HK-2 (cell line): ENCODE results near the gene MRPL28.
"Not testable (repeated sequence)": the region's sequence is repeated elsewhere in the genome, so short reads cannot be mapped to it uniquely, and the experiment has no call there.

Experiments
- DNase-seq: peaks from one replicate; pipeline ENCODE4 v3.0.0-alpha.2; 2018; ENCODE audit not compliant: unreplicated experiment

The MRPL28 gene

DNA sequence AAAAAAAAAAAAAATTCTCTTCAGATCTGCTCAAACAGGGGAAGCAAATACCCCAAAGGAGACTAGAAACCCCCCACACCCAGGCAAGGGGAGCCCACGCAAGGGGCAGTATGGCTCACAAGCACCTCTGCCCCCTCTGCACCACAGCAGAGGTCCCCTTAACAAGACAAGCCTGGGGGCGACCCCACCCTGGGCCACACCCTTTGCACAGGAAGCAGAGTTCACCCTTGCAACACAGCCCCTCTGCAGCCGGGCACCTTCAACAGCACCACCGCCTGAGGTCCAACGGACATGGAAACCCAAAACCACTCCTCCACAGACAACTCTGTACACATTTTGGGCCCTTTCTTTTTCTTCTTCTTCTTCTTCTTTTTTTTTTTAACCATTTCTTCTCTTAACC, 30.7 kb downstream of the MRPL28 start:
- DNase-seq: no peak

DNA sequence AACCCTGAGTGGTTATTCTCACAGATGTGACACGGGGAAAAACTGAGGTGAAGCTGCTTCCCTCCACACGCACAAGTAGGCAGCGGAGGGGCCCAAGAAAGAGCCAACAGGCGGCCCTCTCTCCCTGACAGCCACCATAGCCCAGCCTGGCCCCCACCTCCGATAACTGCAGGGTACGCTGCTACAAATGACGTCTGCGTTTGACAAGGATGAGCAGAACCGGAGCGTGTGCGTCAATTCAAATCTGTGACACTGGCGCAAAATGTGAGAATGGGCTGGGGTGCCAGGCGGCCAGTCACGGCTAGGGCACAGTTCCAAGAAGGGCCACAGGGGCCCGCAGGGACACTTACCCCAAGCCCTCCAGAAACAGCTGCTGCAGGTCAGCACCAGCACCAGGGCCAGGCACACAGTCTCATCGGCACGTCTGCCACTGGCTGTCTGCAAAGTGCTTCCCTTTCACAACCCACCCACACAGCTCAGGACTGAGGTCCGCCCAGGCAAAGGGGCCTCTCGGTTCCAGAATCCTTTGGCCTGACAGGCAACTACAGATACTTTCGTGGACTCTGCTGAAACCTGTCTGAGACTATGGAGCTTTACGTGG, 32.3 kb downstream of the MRPL28 start:
- no peak for DNase-seq

DNA sequence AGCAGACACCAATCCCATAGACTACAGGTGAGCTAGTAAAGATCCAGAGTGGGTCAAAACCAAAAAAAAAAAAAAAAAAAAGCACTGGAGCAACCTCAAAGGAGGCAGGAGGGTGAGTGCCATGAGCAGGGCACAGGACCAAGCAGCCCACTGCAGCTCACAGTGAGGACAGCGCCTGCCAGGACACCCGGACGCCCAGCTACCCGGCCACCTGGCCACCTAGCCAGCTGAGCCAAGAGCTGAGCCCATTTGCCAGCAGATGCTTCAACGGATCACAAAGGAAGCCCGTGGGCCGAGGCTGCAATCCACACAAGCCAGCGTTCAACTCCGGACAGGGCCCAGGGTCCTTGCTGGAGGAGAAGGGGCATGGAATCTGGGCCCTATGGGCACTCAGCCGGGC, 32.9 kb downstream of the MRPL28 start:
- DNase-seq: no peak

DNA sequence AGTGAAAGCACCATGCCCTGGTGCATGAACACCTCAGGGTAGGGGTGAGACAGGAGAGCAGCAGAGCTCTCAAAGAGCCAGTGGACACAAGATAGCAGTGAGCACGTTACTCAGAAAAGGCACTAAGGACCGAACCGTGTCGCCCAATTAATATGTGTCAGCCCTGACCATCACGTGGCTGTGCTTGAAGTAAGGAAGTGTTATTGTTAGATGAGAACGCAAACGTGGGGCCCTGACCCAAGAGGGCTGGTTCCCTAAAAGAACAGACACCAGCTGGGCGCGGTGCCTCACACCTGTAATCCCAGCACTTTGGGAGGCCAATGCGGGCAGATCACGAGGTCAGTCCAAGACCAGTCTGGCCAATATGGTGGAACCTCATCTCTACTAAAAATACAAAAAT, 34.1 kb downstream of the MRPL28 start:
- DNase-seq: no peak

DNA sequence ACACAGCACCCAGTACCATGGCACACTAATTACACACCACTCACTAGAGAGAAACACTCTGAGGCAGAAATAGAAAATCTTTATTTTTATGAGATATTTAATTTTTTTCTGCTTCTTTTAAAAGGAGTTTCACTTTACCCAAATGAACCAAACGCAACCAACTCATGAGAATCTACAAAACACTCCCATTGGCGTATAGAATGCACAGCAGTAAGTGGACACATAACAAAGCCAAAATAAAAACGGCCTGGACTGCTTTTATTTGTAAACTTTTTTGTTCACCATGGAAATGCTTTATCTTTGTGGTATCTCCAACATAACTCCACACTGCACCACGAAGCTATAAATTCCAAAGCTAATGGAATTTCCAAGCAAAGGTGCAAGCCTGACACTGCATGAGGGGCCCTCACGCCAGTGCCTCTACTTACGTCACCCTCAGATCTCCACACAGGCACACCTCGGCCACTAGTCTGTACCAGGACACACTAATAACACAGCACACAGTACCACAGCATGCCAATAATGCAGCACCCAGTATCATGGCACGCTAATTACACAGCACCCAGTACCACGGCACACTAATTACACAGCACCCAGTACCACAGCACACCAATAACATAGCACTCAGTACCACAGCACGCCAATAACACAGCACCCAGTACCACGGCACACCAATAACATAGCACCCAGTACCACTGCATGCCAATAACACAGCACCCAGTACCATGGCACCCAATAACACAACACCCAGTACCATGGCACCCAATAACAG, 35.3 kb downstream of the MRPL28 start:
- not testable (repeated sequence) for DNase-seq

DNA sequence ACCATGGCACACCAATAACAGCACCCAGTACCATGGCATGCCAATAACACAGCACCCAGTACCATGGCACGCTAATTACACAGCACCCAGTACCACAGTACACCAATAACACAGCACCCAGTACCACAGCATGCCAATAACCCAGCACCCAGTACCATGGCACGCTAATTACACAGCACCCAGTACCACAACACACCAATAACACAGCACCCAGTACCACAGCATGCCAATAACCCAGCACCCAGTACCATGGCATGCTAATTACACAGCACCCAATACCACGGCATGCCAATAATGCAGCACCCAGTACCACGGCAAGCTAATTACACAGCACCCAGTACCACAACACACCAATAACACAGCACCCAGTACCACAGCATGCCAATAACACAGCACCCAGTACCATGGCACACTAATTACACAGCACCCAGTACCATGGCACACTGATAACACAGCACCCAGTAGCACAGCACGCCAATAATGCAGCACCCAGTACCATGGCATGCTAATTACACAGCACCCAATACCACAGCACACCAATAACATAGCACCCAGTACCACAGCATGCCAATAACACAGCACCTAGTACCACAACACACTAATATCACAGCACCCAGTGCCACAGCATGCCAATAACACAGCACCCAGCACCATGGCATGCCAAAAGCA, 36.0 kb downstream of the MRPL28 start:
- not testable (repeated sequence) for DNase-seq

DNA sequence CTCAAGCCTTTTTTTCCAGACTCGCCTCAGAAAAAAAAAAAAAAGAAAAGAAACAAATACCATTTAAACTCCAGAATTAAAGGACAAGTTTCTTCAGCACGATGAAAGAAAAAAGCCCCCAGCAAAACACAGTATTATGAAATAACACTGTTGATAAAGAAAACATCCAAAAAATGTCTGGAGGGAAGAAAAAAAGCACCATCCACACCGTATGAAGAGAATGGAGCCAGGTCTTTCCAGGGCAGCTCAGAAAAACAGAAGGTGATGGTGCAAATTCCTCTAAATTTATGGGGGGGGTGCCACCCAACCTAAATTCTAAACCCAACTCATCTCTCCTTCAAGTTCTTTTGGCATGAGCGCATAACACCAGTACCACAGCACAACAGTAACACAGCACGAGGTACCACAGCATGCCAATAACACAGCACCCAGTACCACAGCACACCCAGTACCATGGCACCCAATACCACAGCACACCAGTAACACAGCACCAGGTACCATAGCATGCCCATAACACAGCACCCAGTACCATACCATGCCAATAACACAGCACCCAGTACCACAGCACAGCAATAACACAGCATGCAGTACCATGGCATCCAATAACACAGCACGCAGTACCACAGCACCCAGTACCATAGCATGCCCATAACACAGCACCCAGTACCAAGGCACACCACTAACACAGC, 36.8 kb downstream of the MRPL28 start:
- no peak for DNase-seq

DNA sequence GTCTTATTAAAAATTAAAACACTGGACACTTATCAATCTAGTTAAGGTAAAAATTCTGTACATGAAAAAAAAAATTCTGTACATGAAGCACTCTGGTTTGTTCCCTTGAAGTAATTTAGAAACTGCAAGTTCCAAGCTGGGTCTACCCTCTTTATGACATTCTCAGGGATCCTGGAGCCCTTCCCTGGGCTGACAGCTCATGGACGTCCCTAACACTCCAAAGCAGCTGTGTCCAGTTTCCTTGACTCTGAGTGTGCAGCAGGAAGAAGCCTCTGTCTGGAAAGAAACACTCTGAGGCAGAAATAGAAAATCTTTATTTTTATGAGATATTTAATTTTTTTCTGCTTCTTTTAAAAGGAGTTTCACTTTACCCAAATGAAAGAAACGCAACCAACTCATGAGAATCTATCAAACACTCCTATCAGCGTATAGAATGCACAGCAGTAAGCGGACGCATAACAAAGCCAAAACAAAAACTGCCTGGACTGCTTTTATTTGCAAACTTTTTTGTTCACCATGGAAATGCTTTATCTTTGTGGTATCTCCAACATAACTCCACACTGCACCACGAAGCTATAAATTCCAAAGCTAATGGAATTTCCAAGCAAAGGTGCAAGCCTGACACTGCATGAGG, 39.0 kb downstream of the MRPL28 start:
- DNase-seq: not testable (repeated sequence)

DNA sequence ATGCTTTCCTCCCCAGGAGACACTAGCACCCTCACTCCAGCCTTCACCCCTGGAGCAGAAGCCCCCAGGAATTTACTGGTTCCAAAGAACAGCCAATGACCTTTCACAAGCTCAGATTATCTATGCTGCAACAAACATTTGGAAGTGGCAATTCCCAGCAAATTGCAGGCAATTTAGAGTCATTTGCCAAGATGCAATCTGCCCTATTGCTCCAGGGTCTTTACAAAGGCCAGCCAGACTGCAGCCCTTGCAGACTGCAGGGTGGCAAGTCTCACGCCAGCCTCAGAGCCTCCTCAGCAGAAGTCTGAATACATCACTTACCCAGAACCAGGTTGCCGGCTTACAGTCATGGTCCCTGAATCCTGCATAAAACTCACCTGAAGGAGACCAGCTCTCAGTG, 39.6 kb downstream of the MRPL28 start:
- no peak for DNase-seq

DNA sequence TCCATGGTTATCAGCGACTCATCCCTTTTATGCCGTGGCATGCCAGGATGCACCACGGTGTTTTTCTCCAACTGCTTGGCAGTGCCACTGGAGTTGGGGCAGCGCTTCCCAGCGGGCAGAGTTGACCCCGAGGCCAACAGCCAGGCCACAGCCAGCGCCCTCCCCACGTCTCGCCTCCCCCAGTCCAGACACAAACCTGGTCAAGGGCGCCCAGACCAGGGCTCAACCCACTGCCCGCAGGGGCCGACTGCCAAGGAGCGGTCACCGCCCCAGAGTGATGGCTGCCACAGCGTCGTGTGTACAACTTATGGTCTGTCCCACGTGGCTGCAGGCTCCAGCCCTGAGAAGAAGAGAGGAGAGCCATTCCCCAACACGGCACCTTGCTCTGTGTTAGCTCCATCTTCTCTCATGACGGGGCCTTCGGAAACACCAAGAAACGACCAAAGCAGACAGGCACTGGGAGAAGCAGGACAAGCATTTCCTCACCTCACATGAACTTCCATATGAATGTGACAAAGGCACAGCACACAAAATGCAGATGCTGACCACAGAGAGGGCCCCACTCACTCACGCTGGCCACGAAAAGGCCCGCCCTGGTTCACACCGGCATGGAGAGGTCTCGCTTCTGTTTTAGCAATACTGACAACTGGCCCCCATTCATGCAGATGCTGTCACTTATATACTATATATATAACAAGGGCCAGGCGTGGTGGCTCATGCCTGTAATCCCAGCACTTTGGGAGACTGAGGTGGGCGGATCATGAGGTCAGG, 44.8 kb downstream of the MRPL28 start:
- no peak for DNase-seq

DNA sequence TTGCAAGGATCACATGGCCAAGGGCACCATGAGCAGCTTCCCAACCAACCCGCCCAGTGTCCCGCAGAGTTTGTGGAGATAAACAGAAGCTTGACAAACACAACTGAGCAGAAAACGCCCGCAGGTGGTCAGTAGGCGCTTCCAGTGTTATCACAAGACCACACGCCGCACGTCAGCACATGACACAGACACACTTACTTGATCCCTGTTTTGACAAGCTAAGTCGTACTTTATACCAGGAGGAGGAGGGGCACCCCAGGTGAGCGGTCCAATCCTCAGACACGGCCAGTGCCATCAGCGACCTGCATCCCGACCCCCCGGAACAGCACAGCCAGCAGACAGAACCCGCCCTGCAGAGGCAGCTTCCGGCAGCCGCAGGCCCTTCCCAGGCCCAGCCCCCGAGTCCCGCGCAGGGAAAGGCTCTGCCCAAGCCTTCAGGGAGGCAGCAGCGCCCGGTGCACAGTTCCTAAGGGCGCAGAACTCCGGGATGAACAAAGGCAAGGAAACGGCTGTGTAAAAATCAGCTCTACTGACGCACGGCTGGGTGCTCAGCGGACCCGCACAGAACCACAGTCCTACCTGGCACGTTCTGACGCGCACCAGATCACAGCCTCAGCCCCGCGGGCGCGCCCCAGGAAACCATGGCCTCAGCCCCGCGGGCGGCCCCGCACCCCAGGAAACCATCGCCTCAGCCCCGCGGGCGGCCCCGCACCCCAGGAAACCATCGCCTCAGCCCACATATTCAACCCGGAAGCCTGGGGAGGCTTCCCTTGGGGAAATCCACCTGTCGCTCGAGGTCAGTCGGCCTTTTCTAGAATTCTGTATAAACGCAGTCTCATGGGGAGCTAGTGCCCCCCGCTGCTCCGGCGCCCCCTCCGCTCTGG, 45.6 kb downstream of the MRPL28 start:
- DNase-seq: no peak

DNA sequence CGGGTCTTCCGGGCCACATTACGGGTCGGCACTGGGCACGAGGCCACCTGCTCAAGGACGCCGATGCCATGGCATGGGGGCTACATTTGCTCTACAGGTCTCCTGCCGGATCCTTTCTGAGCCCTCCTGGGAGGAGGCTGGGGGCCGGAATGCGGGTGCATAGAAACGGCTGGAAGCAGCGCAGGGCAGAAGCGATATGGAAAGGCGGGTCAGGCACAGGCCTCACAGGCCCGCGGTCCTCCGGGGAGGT, 46.2 kb downstream of the MRPL28 start:
- DNase-seq: no peak

DNA sequence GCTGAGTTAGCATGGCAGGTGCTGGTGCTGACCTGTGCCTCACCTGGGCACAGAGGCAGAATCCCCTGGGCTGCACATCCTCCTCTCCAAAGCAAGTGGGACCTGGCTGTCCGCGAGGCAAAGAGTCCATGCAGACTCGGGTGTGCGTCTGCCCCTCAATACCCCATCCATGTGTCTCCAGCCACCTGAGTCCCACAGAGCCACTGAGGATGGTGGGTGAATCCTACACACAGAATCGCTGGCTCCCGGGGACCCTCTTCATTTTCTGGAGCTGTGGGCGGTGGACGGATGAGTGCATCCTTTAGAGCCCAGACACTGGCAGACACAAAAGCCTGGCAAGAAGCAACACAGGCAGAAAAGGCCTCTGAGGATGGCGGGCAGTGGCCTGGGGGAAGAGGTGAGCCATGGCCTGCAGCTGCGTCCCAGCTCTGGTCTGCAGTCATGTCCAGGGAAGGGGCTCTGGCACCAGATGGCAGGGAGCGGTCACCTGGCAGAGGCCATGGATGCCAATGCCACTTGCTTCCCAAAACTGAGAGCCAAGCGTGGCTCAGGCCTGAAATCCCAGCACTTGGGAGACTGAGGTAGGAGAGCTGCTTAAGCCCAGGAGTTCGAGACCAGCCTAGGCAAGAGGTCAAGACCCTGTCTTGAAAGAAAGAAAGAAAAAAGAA, 47.7 kb downstream of the MRPL28 start:
- DNase-seq: no peak

DNA sequence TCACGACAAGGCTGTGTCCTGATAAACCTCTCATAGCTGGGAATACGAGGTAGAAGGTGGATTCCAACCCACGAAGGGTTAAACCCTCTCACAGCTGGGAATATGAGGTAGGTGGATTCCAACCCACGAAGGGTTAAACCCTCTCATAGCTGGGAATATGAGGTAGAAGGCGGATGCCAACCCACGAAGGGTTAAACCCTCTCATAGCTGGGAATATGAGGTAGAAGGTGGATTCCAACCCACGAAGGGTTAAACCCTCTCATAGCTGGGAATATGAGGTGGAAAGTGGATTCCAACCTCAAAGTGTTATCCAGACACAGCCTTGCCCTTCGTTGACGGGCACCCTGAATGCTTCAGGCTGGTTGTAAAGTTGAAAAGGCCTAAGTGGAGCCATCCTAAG, 48.8 kb downstream of the MRPL28 start:
- no peak for DNase-seq

DNA sequence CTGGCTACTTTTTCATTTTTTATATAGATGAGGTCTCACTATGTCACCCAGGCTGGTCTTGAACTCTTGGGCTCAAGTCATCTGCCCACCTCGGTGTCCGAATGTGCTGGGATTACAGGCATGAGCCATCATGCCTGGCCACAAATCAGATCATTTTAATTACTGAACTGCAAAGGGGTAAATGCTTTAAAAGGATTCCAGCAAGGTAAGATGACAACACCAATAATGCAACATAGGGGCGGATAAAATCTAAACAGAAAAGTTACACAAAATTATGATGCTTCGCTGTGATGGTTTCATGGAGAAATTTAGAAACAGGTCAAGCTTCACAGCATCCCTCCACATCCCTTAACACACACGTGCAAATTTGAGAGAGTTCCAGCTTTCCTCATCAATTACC, 50.1 kb downstream of the MRPL28 start:
- DNase-seq: no peak

DNA sequence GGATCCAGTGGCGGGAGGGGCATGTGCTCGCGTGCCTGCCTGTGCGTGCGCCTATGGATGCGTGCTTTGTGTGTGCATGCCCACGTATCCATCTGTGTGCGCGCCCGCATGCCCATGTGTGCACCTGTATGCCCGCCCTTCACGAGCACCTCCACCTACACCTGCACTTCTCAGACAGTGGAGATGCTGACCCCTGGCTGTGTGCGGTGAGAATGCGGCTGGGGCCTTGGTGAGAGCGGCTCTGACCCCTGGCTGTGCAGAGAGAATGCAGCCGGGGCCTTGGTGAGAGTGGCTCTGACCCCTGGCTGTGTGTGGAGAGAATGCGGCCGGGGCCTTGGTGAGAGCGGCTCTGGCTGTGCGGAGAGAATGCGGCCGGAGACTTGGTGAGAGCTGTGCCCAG, 51.7 kb downstream of the MRPL28 start:
- no peak for DNase-seq

DNA sequence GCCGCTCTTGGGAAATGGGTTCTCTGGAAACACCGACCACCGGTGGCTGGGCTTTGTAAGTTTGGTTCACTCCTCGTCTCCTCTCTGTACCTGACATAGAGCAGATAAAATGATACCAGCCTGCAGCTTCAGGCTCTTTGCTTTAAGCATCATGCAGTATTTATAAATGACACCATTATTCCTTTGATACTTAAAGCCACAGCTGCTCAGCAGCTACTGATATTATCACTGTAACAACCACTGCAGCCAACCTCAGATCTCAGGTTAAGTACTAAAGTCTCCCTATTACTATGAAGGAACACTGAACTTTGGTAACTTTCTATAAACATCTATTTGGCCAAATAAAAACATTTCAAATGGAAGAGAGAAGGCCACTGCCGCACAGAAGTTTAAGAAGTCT, 52.8 kb downstream of the MRPL28 start:
- DNase-seq: no peak
